Common myeloid progenitor, CD34-positive (primary cell): ENCODE results near the gene GNA14.
"Not testable (repeated sequence)": the region's sequence is repeated elsewhere in the genome, so short reads cannot be mapped to it uniquely, and the experiment has no call there.

ENCODE experiments used
- CTCF ChIA-PET: fragments of 350-600 bp; sonication (Branson Sonifier 250); formaldehyde crosslinking; loops from one replicate; lab custom pipeline; 2021; ENCODE audit warnings: antibody characterized with exemption; lab: Charles Lee
- POLR2A ChIA-PET: fragments of 350-600 bp; sonication (Branson Sonifier 250); formaldehyde crosslinking; loops from one replicate; lab custom pipeline; 2021; ENCODE audit warnings: antibody characterized with exemption; lab: Charles Lee
- DNase-seq, 3 donors: peaks; one replicate each; pipeline versions ENCODE4 v3.0.0 to v3.0.0-alpha.2; 2013
- H3K27ac ChIP-seq, 2 experiments: 1 replicate in 1 of 2; 2 replicates in 1 of 2; pipeline ENCODE4 v1.7.0; 2013; ENCODE audit warnings: inconsistent platforms in 2 of 2, low read length in 2 of 2, mild to moderate bottlenecking in 2 of 2, low read depth in 1 of 2, moderate library complexity in 1 of 2; ENCODE audit not compliant: severe bottlenecking in 2 of 2, insufficient read depth in 1 of 2, poor library complexity in 1 of 2
- H3K27me3 ChIP-seq, 5 experiments: replicated peaks in 2 of 5; 1 replicate in 3 of 5; 2 replicates in 2 of 5; pipeline versions ENCODE4 v1.6.1 to v1.7.0; 2013; ENCODE audit warnings: low read length in 4 of 5, mild to moderate bottlenecking in 2 of 5, moderate library complexity in 2 of 5, inconsistent platforms in 1 of 5; ENCODE audit not compliant: insufficient read depth in 5 of 5, control insufficient read depth in 4 of 5
- H3K36me3 ChIP-seq, 4 experiments: 1 replicate in 2 of 4; 2 replicates in 2 of 4; pipeline versions ENCODE4 v1.6.1 to v1.7.0; 2013; ENCODE audit warnings: low read length in 3 of 4, control low read depth in 1 of 4, mild to moderate bottlenecking in 1 of 4; ENCODE audit not compliant: control insufficient read depth in 4 of 4, insufficient read depth in 4 of 4
- H3K4me1 ChIP-seq, 4 experiments: 1 replicate in 3 of 4; 2 replicates in 1 of 4; pipeline versions ENCODE4 v1.6.1 to v1.7.1; 2013; ENCODE audit warnings: low read length in 3 of 4, mild to moderate bottlenecking in 3 of 4, control low read depth in 1 of 4, inconsistent platforms in 1 of 4, moderate library complexity in 1 of 4; ENCODE audit not compliant: control insufficient read depth in 4 of 4, insufficient read depth in 4 of 4; ENCODE audit errors: control extremely low read depth in 1 of 4
- H3K4me3 ChIP-seq, 7 experiments: 1 replicate in 4 of 7; 2 replicates in 3 of 7; pipeline versions ENCODE4 v1.5.1 to v1.7.0; 2013; ENCODE audit warnings: mild to moderate bottlenecking in 7 of 7, low read length in 6 of 7, moderate library complexity in 6 of 7, inconsistent platforms in 2 of 7, low read depth in 2 of 7, control low read depth in 1 of 7; ENCODE audit not compliant: insufficient read depth in 4 of 7, control insufficient read depth in 1 of 7; ENCODE audit errors: extremely low read depth in 1 of 7
- H3K9me3 ChIP-seq, 5 experiments: 1 replicate in 4 of 5; 2 replicates in 1 of 5; pipeline versions ENCODE4 v1.6.1 to v1.7.1; 2013; ENCODE audit warnings: low read length in 4 of 5, mild to moderate bottlenecking in 2 of 5, inconsistent platforms in 1 of 5, low read depth in 1 of 5, moderate library complexity in 1 of 5; ENCODE audit not compliant: control insufficient read depth in 4 of 5, insufficient read depth in 2 of 5; ENCODE audit errors: control extremely low read depth in 1 of 5
- WGBS: methylation state at CpG from one replicate; pipeline ENCODE4 v1.1.5; 2013; ENCODE audit not compliant: insufficient coverage; 5-methylcytosine and 5-hydroxymethylcytosine counted together

Gene GNA14

GRCh38 chr9:77451507-77451906, 196.6 kb downstream of the GNA14 start:
- Histone ChIP-seq H3K4me3 (no peak overlapping the region), H3K9me3 (peaks cover 0 to 4% (median 0%) of the 10 kb centered on the region in 5 experiments), H3K4me1 (peaks cover 5 to 20% (median 9%) of the 10 kb centered on the region in 4 experiments), H3K36me3 (no peaks in the 10 kb centered on the region), H3K27me3 (no peaks in the 10 kb centered on the region), H3K27ac (no peak overlapping the region)
- WGBS: 100% methylated on average over 3 of the region's 4 CpGs
- ChIA-PET POLR2A (no interaction called here), CTCF (interaction anchor here (1.3 kb wide), 1 partner anchor 10 kb away, joined by 3 read pairs; no protein-coding TSS in a partner anchor)
- DNase-seq: no peak

DNA sequence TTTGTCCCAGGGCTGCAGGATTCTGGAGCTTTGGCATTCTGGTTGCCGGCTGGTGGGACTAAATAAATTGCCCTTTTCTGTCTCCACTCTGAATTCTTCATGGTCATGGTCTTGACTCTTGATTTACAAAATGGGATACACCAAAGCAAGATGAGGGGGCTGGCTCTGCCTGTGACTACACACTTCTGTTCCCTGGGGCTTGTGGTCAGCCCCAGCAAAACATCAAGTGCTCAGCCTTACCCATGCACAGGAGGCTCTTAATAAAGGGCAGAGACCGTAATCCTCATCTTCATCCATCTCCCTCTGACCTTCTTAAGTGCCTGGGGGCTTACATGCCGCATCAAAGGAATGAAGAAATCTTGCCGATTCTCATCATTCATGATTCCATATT, 198.0 kb downstream of the GNA14 start:
- 87% methylated on average over 4 of the region's 4 CpGs for WGBS
- ChIA-PET CTCF (interaction anchor here (1.0 to 1.6 kb wide), 4 partner anchors 10 to 20 kb away, joined by 3 to 6 read pairs (median 4); no protein-coding TSS in a partner anchor), POLR2A (no interaction called here)
- Histone ChIP-seq H3K36me3 (no peaks in the 10 kb centered on the region), H3K9me3 (peaks cover 0 to 4% (median 0%) of the 10 kb centered on the region in 5 experiments), H3K4me1 (peaks cover 5 to 20% (median 9%) of the 10 kb centered on the region in 4 experiments), H3K4me3 (no peak overlapping the region), H3K27me3 (no peaks in the 10 kb centered on the region), H3K27ac (no peak overlapping the region)
- no peak for DNase-seq

DNA sequence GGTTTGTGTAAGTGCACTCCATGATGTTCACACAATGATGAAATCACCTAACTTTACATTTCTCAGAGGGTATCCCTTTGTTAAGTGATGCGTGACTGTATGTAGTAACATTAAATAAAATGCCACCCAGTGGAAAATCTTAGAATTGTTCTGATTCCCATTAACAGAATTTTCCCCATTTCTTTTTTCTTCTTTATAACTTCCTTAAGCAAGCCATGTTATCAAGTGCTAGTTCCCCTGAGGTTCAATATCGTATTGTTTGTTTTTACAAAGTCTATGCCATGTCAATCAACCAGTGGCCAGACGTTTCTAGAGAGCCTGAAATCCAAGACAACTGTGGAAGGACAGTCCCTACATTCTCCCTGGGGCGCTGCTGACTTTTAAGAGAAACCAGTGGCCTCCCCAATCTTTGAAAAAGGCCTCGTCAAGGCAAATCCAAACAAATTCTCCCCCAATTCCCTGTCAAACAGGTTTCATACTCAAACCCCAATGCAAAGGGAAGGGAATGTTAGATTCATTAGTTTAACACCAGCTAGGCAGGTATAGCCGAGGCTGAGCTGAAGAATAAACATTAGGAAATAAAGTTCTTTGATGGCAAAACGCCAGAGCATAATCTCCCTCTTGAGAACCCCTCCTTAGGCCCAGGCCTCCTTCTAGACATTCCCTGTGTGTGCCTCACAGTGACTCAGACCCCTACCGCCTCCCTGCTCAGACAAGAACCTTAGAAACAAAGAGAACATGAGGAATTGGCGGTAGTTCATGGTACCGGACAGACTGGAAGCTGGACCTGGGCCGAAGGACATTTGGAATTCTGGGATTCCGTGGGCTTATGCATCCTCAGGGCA, 198.7 kb downstream of the GNA14 start:
- DNase-seq: no peak
- Histone ChIP-seq H3K4me1 (peaks cover 5 to 15% (median 9%) of the 10 kb centered on the region in 4 experiments), H3K27ac (no peak overlapping the region), H3K27me3 (no peaks in the 10 kb centered on the region), H3K36me3 (no peaks in the 10 kb centered on the region), H3K9me3 (peaks cover 0 to 4% (median 0%) of the 10 kb centered on the region in 5 experiments), H3K4me3 (no peak overlapping the region)
- 89% methylated on average over 9 of the region's 12 CpGs for WGBS
- CTCF ChIA-PET: interaction anchor here (1.2 to 1.6 kb wide), 3 partner anchors 9 to 16 kb away, joined by 3 to 6 read pairs (median 4); no protein-coding TSS in a partner anchor
- POLR2A ChIA-PET: no interaction called here

DNA sequence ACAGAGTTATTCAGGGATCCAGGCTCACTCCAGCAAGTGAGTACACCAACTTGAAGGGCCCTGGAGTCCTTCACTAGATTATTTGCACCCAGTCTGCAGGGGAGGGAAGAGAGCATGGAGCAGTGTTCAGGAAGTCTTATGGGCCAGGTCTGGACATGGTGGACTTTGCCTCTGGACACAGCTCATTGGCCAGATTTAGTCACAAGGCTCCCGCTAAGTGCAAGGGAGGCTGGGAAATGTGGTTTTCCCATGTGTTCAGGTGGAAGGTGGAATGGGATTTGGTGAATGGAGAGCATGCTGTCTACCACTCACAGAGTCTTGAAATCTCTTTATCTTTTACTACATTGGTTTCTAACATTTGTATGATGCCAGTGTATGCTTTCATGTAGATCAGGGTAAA, 200.5 kb downstream of the GNA14 start:
- no peaks in the 10 kb centered on the region for H3K36me3 ChIP-seq
- no peak overlapping the region for H3K27ac ChIP-seq
- POLR2A ChIA-PET: interaction anchor here (0.6 kb wide), 1 partner anchor 203 kb away, joined by 3 read pairs; no protein-coding TSS in a partner anchor
- CTCF ChIA-PET: interaction anchor here (9.7 kb wide), 1 partner anchor 10 kb away, joined by 75 read pairs; no protein-coding TSS in a partner anchor
- H3K4me3 ChIP-seq: no peak overlapping the region
- H3K4me1 ChIP-seq: no peaks in the 10 kb centered on the region
- no peak for DNase-seq
- WGBS: no CpG with 5 or more reads among the region's 1 CpG
- H3K9me3 ChIP-seq: peaks cover 0 to 4% (median 0%) of the 10 kb centered on the region in 5 experiments
- H3K27me3 ChIP-seq: no peaks in the 10 kb centered on the region

- Histone ChIP-seq H3K9me3 (peaks cover 0 to under 1% (median 0%) of the 10 kb centered on the region in 5 experiments), H3K4me1 (no peaks in the 10 kb centered on the region), H3K4me3 (no peak overlapping the region), H3K27me3 (no peaks in the 10 kb centered on the region), H3K27ac (no peak overlapping the region), H3K36me3 (no peaks in the 10 kb centered on the region)
- no peak for DNase-seq
- ChIA-PET CTCF (interaction anchor here (1.1 to 9.7 kb wide), 4 partner anchors 9 to 206 kb away, joined by 3 to 75 read pairs (median 13); partner anchors contain the start of gene GNA14), POLR2A (no interaction called here)
- WGBS: 100% methylated on average over 1 of the region's 1 CpG
These were observed 205.7 kb downstream of the GNA14 start for GRCh38 chr9:77442436-77442835.

GRCh38 chr9:77441124-77441523, 207.0 kb downstream of the GNA14 start:
- H3K27ac ChIP-seq, H3K9me3 ChIP-seq, H3K4me3 ChIP-seq, POLR2A ChIA-PET, H3K4me1 ChIP-seq, H3K27me3 ChIP-seq, H3K36me3 ChIP-seq: not testable (repeated sequence)
- CTCF ChIA-PET: interaction anchor here (1.7 to 9.7 kb wide), 3 partner anchors 8 to 16 kb away, joined by 4 to 75 read pairs (median 22); no protein-coding TSS in a partner anchor
- DNase-seq: peak in 2 of 3 donors; percentile 59 to 60
- WGBS: 0% methylated on average over 1 of the region's 7 CpGs

- ChIA-PET CTCF (interaction anchor here (1.0 to 9.7 kb wide), 3 partner anchors 10 to 311 kb away, joined by 3 to 75 read pairs (median 4); no protein-coding TSS in a partner anchor), POLR2A (no interaction called here)
- WGBS: 78% methylated on average over 6 of the region's 10 CpGs
- no peaks in the 10 kb centered on the region for H3K36me3 ChIP-seq
- no peak overlapping the region for H3K27ac ChIP-seq
- H3K4me1 ChIP-seq: no peaks in the 10 kb centered on the region
- no peaks in the 10 kb centered on the region for H3K27me3 ChIP-seq
- H3K9me3 ChIP-seq: no peaks in the 10 kb centered on the region
- H3K4me3 ChIP-seq: no peak overlapping the region
- DNase-seq: no peak
These were observed 208.1 kb downstream of the GNA14 start for GRCh38 chr9:77440057-77440456.
